B cell (primary cell): ENCODE data around the gene ATR. TPM values are rescaled to one million over a fixed set of nuclear protein-coding genes. Genes with fewer than 3 reads are reported as not detected.
"Not testable (repeated sequence)": the region's sequence is repeated elsewhere in the genome, so short reads cannot be mapped to it uniquely, and the experiment has no call there.

Source experiments
- ATAC-seq: fragments of 200-7000 bp; cut with Tn5 transposase; one replicate; pipeline ENCODE4 v1.10.0; 2021; ENCODE audit warnings: low read depth, mild to moderate bottlenecking, moderate number of reproducible peaks, moderate library complexity
- CTCF ChIA-PET: fragments of 350-600 bp; sonication (Branson Sonifier 250); formaldehyde crosslinking; loops from one replicate; lab custom pipeline; 2021; ENCODE audit warnings: antibody characterized with exemption, inconsistent platforms; lab: Charles Lee
- POLR2A ChIA-PET: fragments of 350-600 bp; sonication (Branson Sonifier 250); formaldehyde crosslinking; loops from one replicate; lab custom pipeline; 2021; ENCODE audit warnings: antibody characterized with exemption; lab: Charles Lee
- DNase-seq: peaks from one replicate; pipeline ENCODE4 v3.0.0; 2013
- H2AFZ ChIP-seq: 2 replicates; pipeline ENCODE4 v1.6.1; 2012; ENCODE audit warnings: mild to moderate bottlenecking, low read depth, low read length; ENCODE audit not compliant: insufficient read depth, poor library complexity, severe bottlenecking
- H3K27ac ChIP-seq, 2 donors: 1 replicate in 1 of 2; 2 replicates in 1 of 2; pipeline ENCODE4 v1.5.1; 2012 to 2013; ENCODE audit warnings: low read length in 2 of 2, mild to moderate bottlenecking in 2 of 2, moderate library complexity in 1 of 2
- H3K27me3 ChIP-seq, 4 experiments: fragments of 200-600 bp in 1 of 4; sonication (generic) in 1 of 4; replicated peaks in 1 of 4; 1 replicate in 2 of 4; 2 replicates in 2 of 4; pipeline versions ENCODE4 v1.6.1 to v1.7.0; 2013 to 2016; ENCODE audit warnings: low read length in 3 of 4, mild to moderate bottlenecking in 2 of 4, mixed read lengths in 1 of 4, moderate library complexity in 1 of 4; ENCODE audit not compliant: insufficient read depth in 4 of 4, control insufficient read depth in 3 of 4; ENCODE audit errors: control extremely low read depth in 1 of 4
- H3K36me3 ChIP-seq, 2 experiments: replicated peaks in 1 of 2; 1 replicate in 1 of 2; 2 replicates in 1 of 2; pipeline versions ENCODE4 v1.6.1 to v1.7.1; 2013; ENCODE audit warnings: low read length in 1 of 2; ENCODE audit not compliant: insufficient read depth in 2 of 2, control insufficient read depth in 1 of 2; ENCODE audit errors: control extremely low read depth in 1 of 2, extremely low read depth in 1 of 2
- H3K4me1 ChIP-seq, 2 donors: fragments of 200-600 bp in 1 of 2; sonication (generic) in 1 of 2; 1 replicate in 1 of 2; 2 replicates in 1 of 2; pipeline versions ENCODE4 v1.5.1 to v1.6.1; 2013 to 2017; ENCODE audit warnings: low read length in 2 of 2; ENCODE audit not compliant: control insufficient read depth in 2 of 2, insufficient read depth in 2 of 2
- H3K4me2 ChIP-seq: replicated peaks from 2 replicates; pipeline ENCODE3; 2012; ENCODE audit warnings: mild to moderate bottlenecking, low read depth, low read length; ENCODE audit not compliant: poor library complexity, severe bottlenecking
- H3K4me3 ChIP-seq, 5 experiments: fragments of 200-600 bp in 1 of 5; sonication (generic) in 1 of 5; 1 replicate in 3 of 5; 2 replicates in 2 of 5; pipeline versions ENCODE4 v1.5.1 to v1.7.0; 2011 to 2016; ENCODE audit warnings: low read length in 4 of 5, mild to moderate bottlenecking in 4 of 5, low read depth in 2 of 5, control low read depth in 1 of 5, moderate library complexity in 1 of 5; ENCODE audit not compliant: insufficient read depth in 1 of 5; ENCODE audit errors: control extremely low read depth in 1 of 5, extremely low read depth in 1 of 5
- H3K79me2 ChIP-seq: fragments of 200-600 bp; sonication (generic); one replicate; pipeline ENCODE4 v1.6.0; 2016; ENCODE audit warnings: low read length; ENCODE audit not compliant: control insufficient read depth, insufficient read depth
- H3K9ac ChIP-seq: fragments of 200-600 bp; sonication (generic); 2 replicates; pipeline ENCODE4 v1.6.1; 2017; ENCODE audit warnings: mild to moderate bottlenecking, low read length, moderate library complexity
- H3K9me3 ChIP-seq, 3 donors: one replicate each; pipeline versions ENCODE4 v1.6.1 to v1.7.1; 2013; ENCODE audit warnings: low read length in 2 of 3; ENCODE audit not compliant: control insufficient read depth in 2 of 3, insufficient read depth in 1 of 3; ENCODE audit errors: control extremely low read depth in 1 of 3
- H4K20me1 ChIP-seq: 2 replicates; pipeline ENCODE4 v1.6.0; 2012; ENCODE audit warnings: mild to moderate bottlenecking, low read length; ENCODE audit not compliant: insufficient read depth, control insufficient read depth, poor library complexity, severe bottlenecking
- H3K27ac Mint-ChIP-seq: one replicate; pipeline ENCODE4 v1.8.0; 2021; ENCODE audit warnings: mixed read lengths
- H3K27me3 Mint-ChIP-seq: one replicate; pipeline ENCODE4 v1.8.0; 2021; ENCODE audit warnings: mixed read lengths
- H3K4me1 Mint-ChIP-seq: one replicate; pipeline ENCODE4 v1.8.0; 2021; ENCODE audit warnings: mixed read lengths
- H3K4me3 Mint-ChIP-seq: one replicate; pipeline ENCODE4 v1.8.0; 2021; ENCODE audit warnings: mixed read lengths
- H3K9me3 Mint-ChIP-seq: one replicate; pipeline ENCODE4 v1.8.0; 2022; ENCODE audit warnings: mixed read lengths; ENCODE audit not compliant: insufficient read depth
- CTCF ChIP-seq: fragments of 200-600 bp; IDR thresholded peaks from one replicate; pipeline ENCODE4 v1.8.0; 2022; ENCODE audit warnings: antibody characterized with exemption, mild to moderate bottlenecking
- EZH2 ChIP-seq: IDR thresholded peaks from 2 replicates; pipeline ENCODE4 v1.6.1; 2012; ENCODE audit warnings: borderline replicate concordance, low read depth, mild to moderate bottlenecking, moderate library complexity, low read length; ENCODE audit not compliant: insufficient read depth, poor library complexity, severe bottlenecking
- WGBS: methylation state at CpG from one replicate; pipeline ENCODE4 v1.1.5; 2013; ENCODE audit warnings: missing lambda C conversion rate; ENCODE audit not compliant: insufficient coverage; 5-methylcytosine and 5-hydroxymethylcytosine counted together
- intact Hi-C: fragments of 100-400 bp; cut with micrococcal nuclease; formaldehyde crosslinking; loops from one replicate; pipeline ENCODE4 v1.10.0; 2022
- polyA plus RNA-seq: library from polyadenylated mRNA; depleted of rRNA; stranded (reverse); fragments of >200 nt; gene quantifications from 2 replicates; pipeline ENCODE4 v1.2.3, GENCODE V29; 2012
- total RNA-seq, 2 donors: library from RNA; stranded (reverse); fragments of 120-200 nt in 1 of 2; gene quantifications; 1 replicate in 1 of 2; 2 replicates in 1 of 2; pipeline versions ENCODE4 v1.2.3 to v1.2.4, GENCODE V29; 2013 to 2022

Gene ATR
- total and polyA plus RNA-seq, 2 donors (not counting 1 experiment from before 2014, with no cell fraction given), result 17.1 to 46.7 TPM

GRCh38 chr3:142444343-142444742, 134.2 kb downstream of the ATR start:
- WGBS, result 100% methylated on average over 5 of the region's 11 CpGs
- Histone ChIP-seq H3K27ac (no peak overlapping the region), H3K27me3 (no peaks in the 10 kb centered on the region), H4K20me1 (peaks cover 30% of the 10 kb centered on the region), H3K79me2 (peaks cover 88% of the 10 kb centered on the region), H3K36me3 (peaks cover 0 to 3% of the 10 kb centered on the region in 2 experiments), H3K9me3 (no peaks in the 10 kb centered on the region), H3K4me1 (peaks cover 18 to 24% of the 10 kb centered on the region in 2 donors), H3K4me3 (no peak overlapping the region), H3K9ac (no peak overlapping the region), H3K4me2 (no peak overlapping the region), H2AFZ (no peak overlapping the region)
- no peak for TF ChIP-seq EZH2
- TF ChIP-seq CTCF, result no peak
- CTCF ChIA-PET, result no interaction called here
- Mint-ChIP-seq H3K9me3 (no peaks in the 10 kb centered on the region), H3K27me3 (no peaks in the 10 kb centered on the region), H3K4me3 (no peak overlapping the region), H3K27ac (no peak overlapping the region), H3K4me1 (peaks cover 52% of the 10 kb centered on the region)
- intact Hi-C loops, result no loop called here
- POLR2A ChIA-PET, result no interaction called here
- no peak for ATAC-seq
- no peak for DNase-seq

- H3K9ac ChIP-seq, DNase-seq, H3K27ac Mint-ChIP-seq, CTCF ChIA-PET, H3K27me3 Mint-ChIP-seq, POLR2A ChIA-PET, H3K4me3 Mint-ChIP-seq, H2AFZ ChIP-seq, intact Hi-C loops, H3K4me3 ChIP-seq, H3K27me3 ChIP-seq, H3K4me2 ChIP-seq, H3K36me3 ChIP-seq, H3K9me3 Mint-ChIP-seq, H3K27ac ChIP-seq, ATAC-seq, H3K9me3 ChIP-seq: not testable (repeated sequence)
- Histone ChIP-seq H4K20me1 (peaks cover 30% of the 10 kb centered on the region), H3K4me1 (peaks cover 12 to 19% of the 10 kb centered on the region in 2 donors), H3K79me2 (peaks cover 90% of the 10 kb centered on the region)
- WGBS, result 98% methylated on average over 9 of the region's 12 CpGs
- H3K4me1 Mint-ChIP-seq, result peaks cover 57% of the 10 kb centered on the region
Observed at GRCh38 chr3:142443060-142443459, 135.5 kb downstream of the ATR start.

GRCh38 chr3:142439499-142440220, 138.9 kb downstream of the ATR start:
- H3K27ac ChIP-seq, H3K4me1 ChIP-seq, H3K4me3 ChIP-seq, H3K27me3 Mint-ChIP-seq, H3K9me3 Mint-ChIP-seq, H2AFZ ChIP-seq, H3K4me3 Mint-ChIP-seq, CTCF ChIA-PET, H3K9ac ChIP-seq, ATAC-seq, DNase-seq, H3K27me3 ChIP-seq, H3K4me2 ChIP-seq, H3K27ac Mint-ChIP-seq, POLR2A ChIA-PET, intact Hi-C loops, H3K9me3 ChIP-seq, H3K36me3 ChIP-seq: not testable (repeated sequence)
- peaks cover 29% of the 10 kb centered on the region for H4K20me1 ChIP-seq
- H3K79me2 ChIP-seq, result peaks cover 82% of the 10 kb centered on the region
- WGBS, result 98% methylated on average over 11 of the region's 15 CpGs
- H3K4me1 Mint-ChIP-seq, result peaks cover 41% of the 10 kb centered on the region
